Liver (tissue), 9 donors: ENCODE data around the gene PELI2. TPM values are rescaled to one million over a fixed set of nuclear protein-coding genes. Genes with fewer than 3 reads are reported as not detected.

ENCODE experiments used
- DNase-seq: peaks from one replicate; pipeline ENCODE4 v3.0.0-alpha.2; 2017; ENCODE audit warnings: low spot score
- H3K27ac ChIP-seq, 2 donors: one replicate each; pipeline ENCODE4 v1.7.0; 2013; ENCODE audit warnings: inconsistent platforms in 2 of 2, low read length in 2 of 2, control low read depth in 1 of 2, low read depth in 1 of 2, mild to moderate bottlenecking in 1 of 2
- H3K27me3 ChIP-seq, 4 donors: one replicate each; pipeline versions ENCODE4 v1.6.1 to v1.7.0; 2013; ENCODE audit warnings: low read length in 3 of 4, inconsistent platforms in 1 of 4, mild to moderate bottlenecking in 1 of 4, moderate library complexity in 1 of 4; ENCODE audit not compliant: control insufficient read depth in 4 of 4, insufficient read depth in 4 of 4
- H3K36me3 ChIP-seq, 4 donors: one replicate each; pipeline versions ENCODE4 v1.6.1 to v1.7.0; 2013; ENCODE audit warnings: low read length in 3 of 4, mild to moderate bottlenecking in 3 of 4, low read depth in 1 of 4, moderate library complexity in 1 of 4; ENCODE audit not compliant: control insufficient read depth in 4 of 4, insufficient read depth in 3 of 4
- H3K4me1 ChIP-seq, 4 donors: one replicate each; pipeline versions ENCODE4 v1.6.1 to v1.7.0; 2013; ENCODE audit warnings: low read length in 3 of 4, mild to moderate bottlenecking in 3 of 4, moderate library complexity in 1 of 4; ENCODE audit not compliant: control insufficient read depth in 4 of 4, insufficient read depth in 4 of 4
- H3K4me3 ChIP-seq, 3 donors: one replicate each; pipeline versions ENCODE4 v1.6.1 to v1.7.0; 2013; ENCODE audit warnings: low read length in 3 of 3, control low read depth in 1 of 3, low read depth in 1 of 3, mild to moderate bottlenecking in 1 of 3
- H3K9ac ChIP-seq, 2 donors: one replicate each; pipeline ENCODE4 v1.7.0; 2013; ENCODE audit warnings: low read length in 2 of 2, mild to moderate bottlenecking in 2 of 2, moderate library complexity in 2 of 2, control low read depth in 1 of 2, low read depth in 1 of 2
- H3K9me3 ChIP-seq, 4 donors: one replicate each; pipeline versions ENCODE4 v1.6.1 to v1.7.0; 2013; ENCODE audit warnings: low read length in 3 of 4; ENCODE audit not compliant: control insufficient read depth in 4 of 4
- ATF3 ChIP-seq: IDR thresholded peaks from 2 replicates; pipeline ENCODE4 v1.6.1; 2016; ENCODE audit warnings: antibody characterized with exemption
- FOXA1 ChIP-seq: IDR thresholded peaks from 2 replicates; pipeline ENCODE4 v1.6.1; 2016; ENCODE audit warnings: antibody characterized with exemption
- FOXA2 ChIP-seq: IDR thresholded peaks from 2 replicates; pipeline ENCODE4 v1.6.1; 2016; ENCODE audit warnings: antibody characterized with exemption
- GABPA ChIP-seq, 2 donors: IDR thresholded peaks in 1 of 2; conservative IDR thresholded peaks in 1 of 2; 2 replicates each; pipeline ENCODE4 v1.6.1; 2016; ENCODE audit warnings: antibody characterized with exemption in 2 of 2, mild to moderate bottlenecking in 1 of 2, moderate library complexity in 1 of 2
- HNF4A ChIP-seq, 2 donors: conservative IDR thresholded peaks; 2 replicates each; pipeline ENCODE4 v1.6.1; 2016; ENCODE audit warnings: antibody characterized with exemption in 2 of 2, mild to moderate bottlenecking in 2 of 2
- HNF4G ChIP-seq: IDR thresholded peaks from 2 replicates; pipeline ENCODE4 v1.6.1; 2016; ENCODE audit warnings: antibody characterized with exemption
- JUND ChIP-seq, 2 donors: IDR thresholded peaks; 2 replicates each; pipeline ENCODE4 v1.6.1; 2016; ENCODE audit warnings: antibody characterized with exemption in 2 of 2
- MAX ChIP-seq: IDR thresholded peaks from 2 replicates; pipeline ENCODE4 v1.6.1; 2016; ENCODE audit warnings: antibody characterized with exemption
- NR2F2 ChIP-seq: IDR thresholded peaks from 2 replicates; pipeline ENCODE4 v1.6.1; 2016; ENCODE audit warnings: antibody characterized with exemption
- RAD21 ChIP-seq, 2 donors: IDR thresholded peaks; 2 replicates each; pipeline ENCODE4 v1.6.1; 2016; ENCODE audit warnings: antibody characterized with exemption in 2 of 2, mild to moderate bottlenecking in 2 of 2
- REST ChIP-seq: IDR thresholded peaks from 2 replicates; pipeline ENCODE4 v1.6.1; 2016; ENCODE audit warnings: antibody characterized with exemption, mild to moderate bottlenecking
- RXRA ChIP-seq, 2 donors: IDR thresholded peaks; 2 replicates each; pipeline ENCODE4 v1.6.1; 2017 to 2018; ENCODE audit warnings: antibody characterized with exemption in 2 of 2, mild to moderate bottlenecking in 1 of 2
- SP1 ChIP-seq: IDR thresholded peaks from 2 replicates; pipeline ENCODE4 v1.6.1; 2018; ENCODE audit warnings: antibody characterized with exemption, mild to moderate bottlenecking
- YY1 ChIP-seq: IDR thresholded peaks from 2 replicates; pipeline ENCODE4 v1.6.1; 2016; ENCODE audit warnings: antibody characterized with exemption, mild to moderate bottlenecking
- ZBTB33 ChIP-seq: IDR thresholded peaks from 2 replicates; pipeline ENCODE4 v1.6.1; 2016; ENCODE audit warnings: antibody characterized with exemption
- WGBS: extraction: QIAGEN DNeasy Blood & Tissue Kit; methylation state at CpG from one replicate; pipeline ENCODE4 v1.1.7; 2013; 5-methylcytosine and 5-hydroxymethylcytosine counted together
- polyA plus RNA-seq, 2 donors: library from polyadenylated mRNA; stranded (reverse) in 1 of 2; unstranded in 1 of 2; fragments of 200-250 nt in 1 of 2; fragments of >200 nt in 1 of 2; fragmentation: Nextera tagmentation in 1 of 2; extraction: Ambion mirVana in 1 of 2; gene quantifications; one replicate each; pipeline versions ENCODE4 v1.2.1 to v1.2.3, GENCODE V29; 2013 to 2015
- total RNA-seq, 2 donors: library from RNA; depleted of rRNA; stranded (reverse); fragments of >200 nt; gene quantifications; one replicate each; pipeline ENCODE4 v1.2.3, GENCODE V29; 2014
- donor health status: healthy.
- donor health status: healthy.
- donor health status: healthy.
- donor health status: healthy.
- donor health status: healthy.

The PELI2 gene
- total and polyA plus RNA-seq, 4 donors: 0.68 to 2.9 (median 1.2) TPM

- Histone ChIP-seq H3K4me3 (no peak overlapping the region), H3K27me3 (no peaks in the 10 kb centered on the region), H3K9ac (no peak overlapping the region), H3K4me1 (no peaks in the 10 kb centered on the region), H3K27ac (no peak overlapping the region), H3K36me3 (no peaks in the 10 kb centered on the region), H3K9me3 (no peaks in the 10 kb centered on the region)
- 85% methylated on average over 2 of the region's 2 CpGs for WGBS
- TF ChIP-seq MAX (no peak), GABPA (IDR thresholded peaks at IDR 0.05 in 1 of 2, conservative IDR thresholded peaks at IDR 0.05 in 1 of 2) (no peak)
- no peak for DNase-seq
These were observed 206.2 kb downstream of the PELI2 start for GRCh38 chr14:56324454-56324853.

GRCh38 chr14:56324856-56325699 lies 206.9 kb downstream of the PELI2 start:
- Histone ChIP-seq H3K27me3 (no peaks in the 10 kb centered on the region), H3K9ac (no peak overlapping the region), H3K4me1 (no peaks in the 10 kb centered on the region), H3K4me3 (no peak overlapping the region), H3K36me3 (no peaks in the 10 kb centered on the region), H3K9me3 (no peaks in the 10 kb centered on the region), H3K27ac (no peak overlapping the region)
- TF ChIP-seq NR2F2: no peak
- no peak for DNase-seq
- 74% methylated on average over 5 of the region's 5 CpGs for WGBS

GRCh38 chr14:56328021-56328420 lies 209.8 kb downstream of the PELI2 start:
- H3K9ac ChIP-seq: no peak overlapping the region
- DNase-seq: no peak
- TF ChIP-seq YY1 (no peak), ATF3 (no peak), MAX (no peak), REST (no peak), SP1 (no peak), RAD21 (IDR thresholded peaks at IDR 0.05) (no peak), FOXA2 (no peak), FOXA1 (no peak), GABPA (IDR thresholded peaks at IDR 0.05 in 1 of 2, conservative IDR thresholded peaks at IDR 0.05 in 1 of 2) (no peak), ZBTB33 (no peak), HNF4G (no peak), HNF4A (conservative IDR thresholded peaks at IDR 0.05) (no peak), JUND (IDR thresholded peaks at IDR 0.05) (no peak), RXRA (IDR thresholded peaks at IDR 0.05) (no peak), NR2F2 (no peak)
- no peaks in the 10 kb centered on the region for H3K27me3 ChIP-seq
- no peak overlapping the region for H3K4me3 ChIP-seq
- no peaks in the 10 kb centered on the region for H3K9me3 ChIP-seq
- H3K36me3 ChIP-seq: no peaks in the 10 kb centered on the region
- H3K4me1 ChIP-seq: no peaks in the 10 kb centered on the region
- WGBS: 84% methylated on average over 3 of the region's 3 CpGs
- H3K27ac ChIP-seq: no peak overlapping the region
